Keratinocyte (primary cell): ENCODE measurements around the gene PRSS8.

Experiments used
- EZH2 ChIP-seq: IDR thresholded peaks from one replicate; pipeline ENCODE4 v1.6.1; 2012; ENCODE audit warnings: inconsistent platforms, mild to moderate bottlenecking, low read length, moderate library complexity
- TF ChIP-seq, protein P1 (sequence below), 3 experiments: IDR thresholded peaks in 1 of 3; conservative IDR thresholded peaks in 1 of 3; optimal IDR thresholded peaks in 1 of 3; 2 replicates in 2 of 3; 3 replicates in 1 of 3; pipeline versions ENCODE3 to v1.5.1; 2011; ENCODE audit warnings: low read length in 3 of 3, mild to moderate bottlenecking in 3 of 3, moderate library complexity in 2 of 3, control low read depth in 1 of 3, inconsistent platforms in 1 of 3; ENCODE audit not compliant: insufficient read depth in 2 of 3; ENCODE audit errors: extremely low read depth in 1 of 3

DNA sequence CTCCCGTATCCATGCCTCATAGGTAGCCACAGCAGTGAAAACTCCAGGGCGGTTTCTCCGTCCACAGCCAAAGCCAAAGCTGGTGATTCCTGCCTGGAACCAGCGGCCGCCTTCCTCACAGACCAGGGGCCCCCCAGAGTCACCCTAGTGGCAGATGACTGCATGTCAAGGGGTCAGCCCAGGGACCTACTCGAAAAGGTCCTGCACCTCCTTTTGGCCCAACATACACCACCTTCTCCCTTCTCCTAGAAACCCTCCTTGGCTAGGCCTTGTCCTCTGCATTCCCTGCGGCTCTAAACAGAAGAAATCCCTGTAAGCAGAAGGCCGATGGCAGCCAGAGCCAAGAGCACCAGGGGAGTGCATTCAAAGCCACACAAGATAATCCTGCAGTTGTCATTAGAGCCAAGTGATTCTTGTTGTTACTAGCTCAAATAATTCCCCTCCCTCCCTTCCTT lies 8.2 kb upstream of the PRSS8 start:
- TF ChIP-seq EZH2, result no peak
- TF ChIP-seq, protein P1, sequence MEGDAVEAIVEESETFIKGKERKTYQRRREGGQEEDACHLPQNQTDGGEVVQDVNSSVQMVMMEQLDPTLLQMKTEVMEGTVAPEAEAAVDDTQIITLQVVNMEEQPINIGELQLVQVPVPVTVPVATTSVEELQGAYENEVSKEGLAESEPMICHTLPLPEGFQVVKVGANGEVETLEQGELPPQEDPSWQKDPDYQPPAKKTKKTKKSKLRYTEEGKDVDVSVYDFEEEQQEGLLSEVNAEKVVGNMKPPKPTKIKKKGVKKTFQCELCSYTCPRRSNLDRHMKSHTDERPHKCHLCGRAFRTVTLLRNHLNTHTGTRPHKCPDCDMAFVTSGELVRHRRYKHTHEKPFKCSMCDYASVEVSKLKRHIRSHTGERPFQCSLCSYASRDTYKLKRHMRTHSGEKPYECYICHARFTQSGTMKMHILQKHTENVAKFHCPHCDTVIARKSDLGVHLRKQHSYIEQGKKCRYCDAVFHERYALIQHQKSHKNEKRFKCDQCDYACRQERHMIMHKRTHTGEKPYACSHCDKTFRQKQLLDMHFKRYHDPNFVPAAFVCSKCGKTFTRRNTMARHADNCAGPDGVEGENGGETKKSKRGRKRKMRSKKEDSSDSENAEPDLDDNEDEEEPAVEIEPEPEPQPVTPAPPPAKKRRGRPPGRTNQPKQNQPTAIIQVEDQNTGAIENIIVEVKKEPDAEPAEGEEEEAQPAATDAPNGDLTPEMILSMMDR (optimal IDR thresholded peaks at IDR 0.05 in 1 of 3, IDR thresholded peaks at IDR 0.05 in 1 of 3, conservative IDR thresholded peaks at IDR 0.05 in 1 of 3; ENCODE audit: extremely low read depth in 1 of 3, insufficient read depth in 2 of 3, low read length in 3 of 3), result no peak
